IMR-90 (cell line): Measurements from ENCODE around the gene NCAPD3.

Experiments
- BHLHE40 ChIP-seq: fragments of 150-350 bp; IDR thresholded peaks from 2 replicates; pipeline ENCODE4 v1.6.1; 2016; ENCODE audit warnings: mild to moderate bottlenecking, low read depth, low read length
- CTCF ChIP-seq: conservative IDR thresholded peaks from 2 replicates; pipeline ENCODE4 v1.5.1; 2012; ENCODE audit warnings: mild to moderate bottlenecking, low read depth, low read length, improper control_type of control experiment
- POLR2A ChIP-seq: IDR thresholded peaks from 2 replicates; pipeline ENCODE4 v1.6.1; 2012; ENCODE audit warnings: mild to moderate bottlenecking, low read depth, low read length
- RFX5 ChIP-seq: IDR thresholded peaks from 2 replicates; pipeline ENCODE4 v1.8.0; 2012; ENCODE audit warnings: low read depth, mild to moderate bottlenecking, low read length, moderate library complexity

GRCh38 chr11:134250675-134251074 lies 26.9 kb upstream of the NCAPD3 start:
- TF ChIP-seq CTCF, result no peak
- no peak for TF ChIP-seq POLR2A
- no peak for TF ChIP-seq BHLHE40
- TF ChIP-seq RFX5, result no peak
